Temporal lobe (tissue), 2 donors: Measurements from ENCODE around the gene CDHR4. TPM values are rescaled to one million over a fixed set of nuclear protein-coding genes. Genes with fewer than 3 reads are reported as not detected.

ENCODE experiments used
- small RNA-seq: library from RNA; depleted of rRNA; stranded (forward); fragments of <200 nt; gene quantifications from one replicate; pipeline ENCODE3, GENCODE V24; 2014; ENCODE audit warnings: low replicate concordance
- total RNA-seq: library from RNA; depleted of rRNA; stranded (reverse); fragments of >200 nt; gene quantifications from one replicate; pipeline ENCODE4 v1.2.3, GENCODE V29; 2014

Gene CDHR4
- total RNA-seq, 1 donor from 2014 or later: under 0.01 TPM

Small RNA genes within 50 kb of the gene (small RNA-seq; reads per million reads assigned to genes)
- not detected for gene COX6CP14

Other genes with a start within 250 kb of the CDHR4 start
- 14.3 TPM for gene BSN, start 245.4 kb downstream of the CDHR4 start, total RNA-seq
- gene APEH, start 125.5 kb downstream of the CDHR4 start, total RNA-seq: 47.0 TPM
- 5.2 TPM for gene MST1, start 110.4 kb downstream of the CDHR4 start, total RNA-seq
- 22.6 TPM for gene RNF123, start 110.3 kb downstream of the CDHR4 start, total RNA-seq
- 0.25 TPM for gene AMIGO3, start 80.2 kb downstream of the CDHR4 start, total RNA-seq
- gene GMPPB, start 75.9 kb downstream of the CDHR4 start, total RNA-seq: 5.7 TPM
- 62.9 TPM for gene IP6K1, start 13.3 kb downstream of the CDHR4 start, total RNA-seq
- 6.4 TPM for gene INKA1, start 3.4 kb upstream of the CDHR4 start, total RNA-seq
- 3.0 TPM for gene UBA7, start 14.1 kb upstream of the CDHR4 start, total RNA-seq
- 1.7 TPM for gene TRAIP, start 56.7 kb upstream of the CDHR4 start, total RNA-seq
- gene CAMKV, start 70.0 kb upstream of the CDHR4 start, total RNA-seq: 189 TPM
- gene MST1R, start 104.0 kb upstream of the CDHR4 start, total RNA-seq: 0.49 TPM
- gene MON1A, start 129.9 kb upstream of the CDHR4 start, total RNA-seq: 9.1 TPM
- gene RBM6, start 140.3 kb upstream of the CDHR4 start, total RNA-seq: 73.8 TPM